HEK293 (cell line): Measurements from ENCODE around the gene CBX3.

ENCODE experiments used
- ZBTB8A ChIP-seq: fragments of 450-650 bp; formaldehyde crosslinking; IDR thresholded peaks from 2 replicates; pipeline ENCODE4 v1.5.1; 2016; ENCODE audit warnings: missing biosample characterization, missing genetic modification characterization
- TF ChIP-seq, protein P1 (sequence below): fragments of 450-650 bp; formaldehyde crosslinking; IDR thresholded peaks from 2 replicates; pipeline ENCODE4 v1.5.1; 2016; ENCODE audit warnings: missing biosample characterization, missing genetic modification characterization

DNA sequence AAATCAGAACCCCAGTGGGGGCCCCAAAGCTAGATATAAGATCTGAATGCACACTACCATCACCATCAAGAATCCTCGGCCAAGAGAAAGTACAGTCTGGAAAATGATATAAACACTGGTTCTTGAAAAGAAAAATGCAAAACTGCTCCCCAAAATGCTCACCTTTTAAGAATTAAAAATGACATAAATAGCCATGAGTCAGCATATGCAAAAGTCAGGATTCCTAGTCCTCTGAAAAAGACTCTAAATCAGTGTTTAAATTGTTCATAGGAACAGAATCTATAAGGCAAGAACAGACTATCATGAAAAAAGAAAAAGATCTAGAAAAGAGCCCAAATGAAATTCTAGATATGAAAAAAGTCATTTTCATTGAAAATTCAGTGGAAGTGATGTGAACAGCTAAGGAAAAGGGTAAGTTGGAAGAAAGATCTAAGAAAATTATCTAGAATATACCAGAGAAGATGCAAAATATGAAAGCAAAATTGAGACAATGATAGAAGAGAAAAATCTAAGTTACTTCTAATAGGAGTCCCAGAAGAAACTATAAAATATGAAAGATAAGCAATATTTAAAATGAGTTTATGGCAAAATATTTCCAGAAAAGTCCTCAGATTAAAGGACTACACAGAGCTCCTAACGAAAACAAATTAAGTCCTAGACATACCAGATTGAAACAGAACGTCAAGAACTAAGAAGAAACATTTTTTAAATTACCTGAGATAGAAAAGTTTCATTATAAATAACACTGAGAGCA, 19.9 kb upstream of the CBX3 start:
- no peak for TF ChIP-seq ZBTB8A (tag by site-specific recombination)
- TF ChIP-seq, protein P1, sequence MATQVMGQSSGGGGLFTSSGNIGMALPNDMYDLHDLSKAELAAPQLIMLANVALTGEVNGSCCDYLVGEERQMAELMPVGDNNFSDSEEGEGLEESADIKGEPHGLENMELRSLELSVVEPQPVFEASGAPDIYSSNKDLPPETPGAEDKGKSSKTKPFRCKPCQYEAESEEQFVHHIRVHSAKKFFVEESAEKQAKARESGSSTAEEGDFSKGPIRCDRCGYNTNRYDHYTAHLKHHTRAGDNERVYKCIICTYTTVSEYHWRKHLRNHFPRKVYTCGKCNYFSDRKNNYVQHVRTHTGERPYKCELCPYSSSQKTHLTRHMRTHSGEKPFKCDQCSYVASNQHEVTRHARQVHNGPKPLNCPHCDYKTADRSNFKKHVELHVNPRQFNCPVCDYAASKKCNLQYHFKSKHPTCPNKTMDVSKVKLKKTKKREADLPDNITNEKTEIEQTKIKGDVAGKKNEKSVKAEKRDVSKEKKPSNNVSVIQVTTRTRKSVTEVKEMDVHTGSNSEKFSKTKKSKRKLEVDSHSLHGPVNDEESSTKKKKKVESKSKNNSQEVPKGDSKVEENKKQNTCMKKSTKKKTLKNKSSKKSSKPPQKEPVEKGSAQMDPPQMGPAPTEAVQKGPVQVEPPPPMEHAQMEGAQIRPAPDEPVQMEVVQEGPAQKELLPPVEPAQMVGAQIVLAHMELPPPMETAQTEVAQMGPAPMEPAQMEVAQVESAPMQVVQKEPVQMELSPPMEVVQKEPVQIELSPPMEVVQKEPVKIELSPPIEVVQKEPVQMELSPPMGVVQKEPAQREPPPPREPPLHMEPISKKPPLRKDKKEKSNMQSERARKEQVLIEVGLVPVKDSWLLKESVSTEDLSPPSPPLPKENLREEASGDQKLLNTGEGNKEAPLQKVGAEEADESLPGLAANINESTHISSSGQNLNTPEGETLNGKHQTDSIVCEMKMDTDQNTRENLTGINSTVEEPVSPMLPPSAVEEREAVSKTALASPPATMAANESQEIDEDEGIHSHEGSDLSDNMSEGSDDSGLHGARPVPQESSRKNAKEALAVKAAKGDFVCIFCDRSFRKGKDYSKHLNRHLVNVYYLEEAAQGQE (tag by site-specific recombination) = no peak
